SK-N-SH (cell line): Measurements from ENCODE around the gene NLK. TPM values are rescaled to one million over a fixed set of nuclear protein-coding genes. Genes with fewer than 3 reads are reported as not detected.
A peak's percentile ranks its signal among the peaks of the same experiment; 100 is the strongest.

Experiments used
- CTCF ChIA-PET: fragments of 300-600, 350-600 bp; formaldehyde crosslinking; extraction: SDS; loops from one replicate; lab custom pipeline; 2021; lab: Yijun Ruan, JAX
- POLR2A ChIA-PET: fragments of 350-600 bp; sonication (Branson Sonifier 250); formaldehyde crosslinking; extraction: SDS; loops from one replicate; lab custom pipeline; 2020; ENCODE audit warnings: antibody characterized with exemption, inconsistent platforms; lab: Yijun Ruan, JAX
- DNase-seq: peaks from one replicate; pipeline ENCODE4 v3.0.0; 2012
- H2AFZ ChIP-seq: fragments of 200-600 bp; sonication (generic); 2 replicates; pipeline ENCODE4 v1.8.1; 2016; ENCODE audit warnings: antibody characterized with exemption, mild to moderate bottlenecking, low read depth
- H3F3A ChIP-seq: fragments of 200-600 bp; sonication (generic); replicated peaks from 2 replicates; pipeline ENCODE3; 2016; ENCODE audit warnings: antibody characterized with exemption, mild to moderate bottlenecking; ENCODE audit not compliant: insufficient read depth
- H3K27ac ChIP-seq, 2 experiments: fragments of 200-500 bp in 1 of 2; fragments of 200-600 bp in 1 of 2; sonication (Bioruptor generic) in 1 of 2; sonication (generic), shearing (Covaris generic) in 1 of 2; 2 replicates each; pipeline versions ENCODE4 v1.5.1 to v1.6.1; 2014 to 2016; ENCODE audit warnings: low read depth in 2 of 2, inconsistent platforms in 1 of 2, low read length in 1 of 2, mild to moderate bottlenecking in 1 of 2, mixed read lengths in 1 of 2
- H3K27me3 ChIP-seq: fragments of 200-600 bp; sonication (generic), shearing (Covaris generic); 2 replicates; pipeline ENCODE4 v1.6.1; 2016; ENCODE audit warnings: mixed run types; ENCODE audit not compliant: insufficient read depth
- H3K36me3 ChIP-seq, 2 experiments: fragments of 200-500 bp in 1 of 2; fragments of 200-600 bp in 1 of 2; sonication (Bioruptor generic) in 1 of 2; sonication (generic) in 1 of 2; replicated peaks in 1 of 2; 2 replicates each; pipeline versions ENCODE3 to v1.5.1; 2014 to 2016; ENCODE audit warnings: low read length in 1 of 2, mild to moderate bottlenecking in 1 of 2; ENCODE audit not compliant: insufficient read depth in 2 of 2, control insufficient read depth in 1 of 2
- H3K4me1 ChIP-seq, 2 experiments: fragments of 200-500 bp in 1 of 2; fragments of 200-600 bp in 1 of 2; sonication (Bioruptor generic) in 1 of 2; sonication (generic), shearing (Covaris generic) in 1 of 2; 2 replicates each; pipeline versions ENCODE4 v1.5.1 to v1.6.1; 2014 to 2016; ENCODE audit warnings: low read depth in 1 of 2, low read length in 1 of 2, mixed run types in 1 of 2; ENCODE audit not compliant: insufficient read depth in 2 of 2, control insufficient read depth in 1 of 2
- H3K4me2 ChIP-seq: fragments of 200-600 bp; sonication (generic), shearing (Covaris generic); 2 replicates; pipeline ENCODE4 v1.6.1; 2017; ENCODE audit warnings: mixed run types
- H3K4me3 ChIP-seq, 2 experiments: fragments of 200-500 bp in 1 of 2; fragments of 200-600 bp in 1 of 2; sonication (Bioruptor generic) in 1 of 2; sonication (generic), shearing (Covaris generic) in 1 of 2; 2 replicates each; pipeline versions ENCODE4 v1.5.1 to v1.8.1; 2014 to 2016; ENCODE audit warnings: low read depth in 2 of 2, inconsistent platforms in 1 of 2, low read length in 1 of 2, mild to moderate bottlenecking in 1 of 2, mixed read lengths in 1 of 2, moderate library complexity in 1 of 2
- H3K79me2 ChIP-seq: fragments of 200-600 bp; sonication (generic); 2 replicates; pipeline ENCODE4 v1.8.1; 2017; ENCODE audit warnings: mild to moderate bottlenecking; ENCODE audit not compliant: insufficient read depth
- H3K9ac ChIP-seq: fragments of 200-600 bp; sonication (generic); 2 replicates; pipeline ENCODE4 v1.6.1; 2017; ENCODE audit warnings: mixed run types
- H3K9me2 ChIP-seq: fragments of 200-600 bp; sonication (generic); 2 replicates; pipeline ENCODE4 v1.6.1; 2017; ENCODE audit warnings: mixed run types
- H3K9me3 ChIP-seq: fragments of 200-600 bp; sonication (generic); 2 replicates; pipeline ENCODE4 v1.6.1; 2017; ENCODE audit warnings: mixed run types, mild to moderate bottlenecking, moderate library complexity
- H4K20me1 ChIP-seq: fragments of 200-600 bp; sonication (generic); 2 replicates; pipeline ENCODE4 v1.6.1; 2017; ENCODE audit warnings: mild to moderate bottlenecking, mixed run types; ENCODE audit not compliant: insufficient read depth
- CHD2 ChIP-seq: fragments of 150-350 bp; IDR thresholded peaks from 2 replicates; pipeline ENCODE4 v1.6.1; 2018; ENCODE audit warnings: low read length; ENCODE audit not compliant: partially characterized antibody
- ELF1 ChIP-seq: IDR thresholded peaks from 2 replicates; pipeline ENCODE4 v1.4.0; 2012
- EP300 ChIP-seq, 2 experiments: IDR thresholded peaks; 2 replicates each; pipeline versions ENCODE4 v1.4.0 to v1.6.1; 2012; ENCODE audit warnings: borderline replicate concordance in 1 of 2, low read depth in 1 of 2, low read length in 1 of 2
- FOXJ3 ChIP-seq: sonication (generic); formaldehyde crosslinking; IDR thresholded peaks from 2 replicates; pipeline ENCODE4 v1.5.1; 2020; ENCODE audit warnings: mild to moderate bottlenecking, missing genetic modification reagents
- FOXM1 ChIP-seq: IDR thresholded peaks from 2 replicates; pipeline ENCODE4 v1.4.0; 2012; ENCODE audit warnings: low read depth, mild to moderate bottlenecking
- GABPA ChIP-seq: IDR thresholded peaks from 2 replicates; pipeline ENCODE4 v1.4.0; 2012; ENCODE audit warnings: low read depth, mild to moderate bottlenecking
- GATA2 ChIP-seq: sonication (generic); formaldehyde crosslinking; IDR thresholded peaks from 2 replicates; pipeline ENCODE4 v1.5.0; 2020; ENCODE audit warnings: mild to moderate bottlenecking, missing genetic modification reagents
- IRF3 ChIP-seq: fragments of 150-350 bp; IDR thresholded peaks from 2 replicates; pipeline ENCODE4 v1.6.1; 2016; ENCODE audit warnings: mild to moderate bottlenecking, low read depth, low read length
- MAX ChIP-seq: IDR thresholded peaks from 2 replicates; pipeline ENCODE4 v1.4.0; 2012; ENCODE audit warnings: low read depth
- MEF2A ChIP-seq: IDR thresholded peaks from 2 replicates; pipeline ENCODE4 v1.4.0; 2012; ENCODE audit warnings: low read depth, borderline replicate concordance
- NFIC ChIP-seq: IDR thresholded peaks from 2 replicates; pipeline ENCODE4 v1.4.0; 2012; ENCODE audit warnings: borderline replicate concordance
- SIN3A ChIP-seq: IDR thresholded peaks from 2 replicates; pipeline ENCODE4 v1.6.1; 2012; ENCODE audit warnings: low read depth, mild to moderate bottlenecking, low read length, moderate library complexity, borderline replicate concordance
- SMC3 ChIP-seq: IDR thresholded peaks from 2 replicates; pipeline ENCODE4 v1.6.1; 2012; ENCODE audit warnings: low read depth, low read length, improper control_type of control experiment
- TAF1 ChIP-seq: IDR thresholded peaks from 2 replicates; pipeline ENCODE4 v1.6.1; 2012; ENCODE audit warnings: low read depth, mild to moderate bottlenecking, low read length, moderate library complexity, borderline replicate concordance
- USF1 ChIP-seq: IDR thresholded peaks from 2 replicates; pipeline ENCODE4 v1.4.0; 2012; ENCODE audit warnings: low read depth, borderline replicate concordance
- YY1 ChIP-seq: IDR thresholded peaks from 2 replicates; pipeline ENCODE4 v1.4.0; 2012; ENCODE audit warnings: low read depth, mild to moderate bottlenecking
- WGBS: methylation state at CpG from one replicate; pipeline ENCODE4 v1.1.6; 2017; ENCODE audit warnings: low lambda C conversion rate; 5-methylcytosine and 5-hydroxymethylcytosine counted together
- polyA plus RNA-seq, 3 experiments: library from polyadenylated mRNA; depleted of rRNA; stranded (reverse); fragments of >200 nt; gene quantifications; 2 replicates each; pipeline ENCODE4 v1.2.3, GENCODE V29; 2012

The NLK gene
- polyA plus RNA-seq, 1 of the 3 experiments (the other 2 are of a cell fraction) = 12.3 TPM

GRCh38 chr17:28113269-28113668 lies 70.8 kb downstream of the NLK start:
- no peaks in the 10 kb centered on the region for H3K9me2 ChIP-seq
- TF ChIP-seq EP300 (IDR thresholded peaks at IDR 0.05; ENCODE audit: borderline replicate concordance in 1 of 2, low read depth in 1 of 2, low read length in 1 of 2) (no peak), ELF1 (no peak), CHD2 (no peak), NFIC (no peak), SMC3 (no peak), USF1 (no peak), IRF3 (no peak), GABPA (no peak), TAF1 (no peak), MAX (no peak), FOXM1 (no peak), FOXJ3 (CRISPR knock-in tag) (no peak), GATA2 (CRISPR knock-in tag) (no peak), YY1 (no peak), MEF2A (no peak)
- no peaks in the 10 kb centered on the region for H3K27me3 ChIP-seq
- no peak overlapping the region for H2AFZ ChIP-seq
- peak overlapping the region; percentile 42; the same call in 1 of the 2 replicates for H3K4me2 ChIP-seq
- peaks cover 9% of the 10 kb centered on the region; the same call in 1 of the 2 replicates for H4K20me1 ChIP-seq
- no peak for DNase-seq
- ChIA-PET POLR2A (no interaction called here), CTCF (no interaction called here)
- H3K27ac ChIP-seq = peak overlapping the region in 1 of 2 experiments; percentile 65; a peak in 2 of 4 replicates
- peaks cover 15% of the 10 kb centered on the region for H3F3A ChIP-seq
- peaks cover 0 to 8% of the 10 kb centered on the region in 2 experiments for H3K36me3 ChIP-seq
- peaks cover 4 to 21% of the 10 kb centered on the region in 2 experiments; a peak in 3 of 4 replicates for H3K4me1 ChIP-seq
- peaks cover 99% of the 10 kb centered on the region for H3K79me2 ChIP-seq
- H3K9me3 ChIP-seq = no peaks in the 10 kb centered on the region; the same call in 1 of the 2 replicates
- H3K9ac ChIP-seq = no peak overlapping the region
- no peak overlapping the region for H3K4me3 ChIP-seq

- peaks cover 100% of the 10 kb centered on the region for H3K79me2 ChIP-seq
- H3K27ac ChIP-seq = no peak overlapping the region
- peaks cover 9% of the 10 kb centered on the region for H3F3A ChIP-seq
- H3K36me3 ChIP-seq = peaks cover 0 to 4% of the 10 kb centered on the region in 2 experiments
- TF ChIP-seq CHD2 (no peak), SIN3A (no peak)
- no peaks in the 10 kb centered on the region for H3K27me3 ChIP-seq
- DNase-seq = no peak
- H3K4me1 ChIP-seq = peaks cover 4 to 21% of the 10 kb centered on the region in 2 experiments; a peak in 3 of 4 replicates
- peaks cover 9% of the 10 kb centered on the region; the same call in 1 of the 2 replicates for H4K20me1 ChIP-seq
- H2AFZ ChIP-seq = no peak overlapping the region
- H3K9me2 ChIP-seq = no peaks in the 10 kb centered on the region
- H3K4me2 ChIP-seq = no peak overlapping the region
- H3K9me3 ChIP-seq = no peaks in the 10 kb centered on the region; the same call in 1 of the 2 replicates
- 100% methylated on average over 1 of the region's 1 CpG for WGBS
- POLR2A ChIA-PET = no interaction called here
- CTCF ChIA-PET = interaction anchor here (1.0 kb wide), 1 partner anchor 11 kb away, joined by 3 read pairs; no protein-coding TSS in a partner anchor
- no peak overlapping the region for H3K9ac ChIP-seq
- no peak overlapping the region for H3K4me3 ChIP-seq
Observed at GRCh38 chr17:28115046-28115445, 72.6 kb downstream of the NLK start.
